ENCODE measurements around the gene TST. TPM values are rescaled to one million over a fixed set of nuclear protein-coding genes. Genes with fewer than 3 reads are reported as not detected.

The TST gene
- total RNA-seq, 1 experiment from 2014 or later = 11.5 TPM

DNA sequence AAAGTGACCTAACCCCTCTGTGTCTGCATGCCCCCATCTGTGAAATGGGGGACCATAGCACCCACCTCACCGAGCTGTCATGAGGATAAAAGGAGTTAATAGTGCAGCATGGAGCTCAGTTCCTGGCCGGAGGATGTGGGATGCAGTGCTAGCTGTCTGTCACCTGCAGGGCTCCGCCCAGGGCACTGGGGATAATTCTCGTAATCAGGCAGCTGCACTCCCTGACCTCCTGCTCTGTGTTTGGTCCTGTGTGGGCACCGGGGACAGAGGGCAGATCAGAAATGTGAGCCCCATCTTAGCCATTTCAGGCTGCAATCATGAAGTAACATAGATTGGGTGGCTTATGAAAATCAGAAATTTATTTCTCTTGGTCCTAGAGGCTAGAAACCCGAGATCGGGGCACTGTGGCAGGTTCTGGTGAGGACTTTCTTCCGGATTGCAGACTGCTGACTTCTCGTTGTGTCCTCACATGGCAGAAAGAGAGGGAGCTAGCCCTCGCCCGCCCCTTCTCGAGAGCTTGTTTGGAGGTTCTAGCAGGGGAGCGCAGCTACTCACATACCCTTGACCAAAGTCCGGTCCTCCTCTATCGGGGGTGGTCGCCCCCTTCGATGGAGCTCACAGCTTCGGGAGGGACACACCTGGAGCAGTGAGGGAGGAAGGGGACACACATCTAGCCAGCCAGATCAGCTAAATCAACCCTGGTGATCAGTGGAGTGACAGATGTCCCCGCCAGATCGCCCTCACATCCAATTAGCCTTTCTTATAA, 35.5 kb upstream of the TST start:
- DNase-seq (ENCODE audit: extremely low read depth, low read depth) = no peak

DNA sequence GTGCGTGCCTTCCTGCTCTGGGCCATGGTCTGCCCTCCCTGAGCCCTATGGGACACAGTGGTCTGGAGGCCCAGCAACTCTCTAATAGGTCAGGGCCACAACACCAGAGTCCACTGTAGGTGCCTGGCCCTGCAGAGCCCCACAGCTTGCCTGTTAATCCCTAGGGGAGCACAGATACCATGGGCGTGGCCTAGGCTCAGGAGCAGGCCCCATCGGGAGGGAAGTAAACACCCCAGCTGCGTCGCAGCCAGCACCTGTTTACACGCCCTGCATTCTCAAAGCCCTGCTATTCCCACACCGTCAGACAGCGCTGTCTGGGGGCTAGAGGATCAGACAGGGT, 34.8 kb upstream of the TST start:
- DNase-seq (ENCODE audit: extremely low read depth, low read depth) = no peak

DNA sequence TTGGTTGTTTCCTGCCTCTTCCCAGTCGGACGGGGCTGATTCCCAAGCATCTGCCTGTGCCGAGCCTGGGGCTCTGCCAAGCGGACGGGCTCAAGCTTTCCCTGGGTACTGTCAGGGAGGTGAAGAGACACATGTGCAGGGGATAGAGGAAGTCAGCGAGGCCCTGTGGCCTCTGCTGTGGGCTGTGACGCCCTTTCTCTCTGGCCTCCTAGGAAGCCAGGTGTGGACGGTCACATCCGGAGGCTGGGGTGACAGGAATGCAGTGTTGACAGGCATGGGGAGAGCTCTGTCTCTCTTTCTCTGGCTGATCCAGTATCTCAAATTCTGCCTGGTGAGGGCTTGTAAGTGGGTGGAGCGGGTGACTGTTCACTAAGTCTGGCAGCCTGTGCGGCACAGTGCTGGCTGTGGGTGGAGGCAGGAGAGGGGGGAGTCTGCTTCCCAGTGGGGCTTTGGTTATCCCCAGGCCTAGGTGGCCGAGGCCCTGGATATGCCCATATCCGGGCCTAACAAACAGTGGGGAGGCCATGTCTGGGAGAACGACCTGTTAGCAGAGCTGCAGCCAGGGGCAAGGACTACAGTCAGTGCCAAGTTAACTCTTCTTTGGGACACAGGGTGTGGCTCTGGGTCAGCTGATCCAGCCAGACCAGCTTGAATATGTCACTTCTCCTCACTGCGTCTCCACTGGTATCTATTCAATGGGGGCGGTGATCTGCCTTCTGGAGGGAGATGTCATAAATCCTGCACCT, 34.2 kb upstream of the TST start:
- DNase-seq (ENCODE audit: extremely low read depth, low read depth) = no peak

DNA sequence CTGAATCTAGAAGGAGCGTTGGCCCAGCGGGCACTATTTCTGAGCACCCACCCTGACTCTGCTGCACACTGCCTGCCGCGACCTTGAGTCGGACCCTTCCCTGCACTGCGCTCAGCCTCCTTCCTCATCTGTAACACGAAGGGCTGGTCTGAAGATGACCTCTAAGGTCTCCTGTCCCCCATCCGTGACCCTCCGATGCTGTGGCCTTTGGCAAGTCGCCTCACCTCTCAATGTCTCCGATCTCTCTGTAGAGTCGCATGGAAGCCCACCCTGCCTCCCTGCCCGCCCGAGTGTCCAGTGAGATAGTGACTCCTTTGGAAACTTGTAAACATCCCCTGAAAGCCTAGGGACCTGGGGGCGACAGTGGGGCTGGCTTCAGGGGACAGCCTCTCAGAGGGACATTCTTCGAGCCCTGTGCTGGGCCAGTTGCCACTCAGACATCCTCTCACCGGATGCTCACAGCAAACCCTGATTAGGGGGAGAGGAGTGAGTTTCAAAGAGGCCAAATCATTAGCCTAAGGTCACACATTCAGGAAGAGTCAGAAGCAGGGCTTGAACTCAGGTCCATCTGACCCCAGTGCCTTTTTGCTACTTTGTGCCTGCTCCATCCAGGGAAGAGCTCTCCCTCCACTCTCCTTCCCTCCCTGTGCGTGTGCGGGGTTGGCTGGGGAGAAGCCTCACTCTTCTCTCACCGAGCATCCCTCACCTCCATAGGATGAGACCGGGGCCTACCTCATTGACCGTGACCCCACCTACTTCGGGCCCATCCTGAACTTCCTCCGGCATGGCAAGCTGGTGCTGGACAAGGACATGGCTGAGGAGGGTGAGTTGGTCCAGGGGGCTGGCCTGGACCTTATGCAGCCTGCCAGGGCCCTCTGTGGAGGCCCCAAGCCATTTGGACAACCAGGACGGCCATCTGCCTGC, 33.4 kb upstream of the TST start:
- no peak for DNase-seq (ENCODE audit: extremely low read depth, low read depth)

DNA sequence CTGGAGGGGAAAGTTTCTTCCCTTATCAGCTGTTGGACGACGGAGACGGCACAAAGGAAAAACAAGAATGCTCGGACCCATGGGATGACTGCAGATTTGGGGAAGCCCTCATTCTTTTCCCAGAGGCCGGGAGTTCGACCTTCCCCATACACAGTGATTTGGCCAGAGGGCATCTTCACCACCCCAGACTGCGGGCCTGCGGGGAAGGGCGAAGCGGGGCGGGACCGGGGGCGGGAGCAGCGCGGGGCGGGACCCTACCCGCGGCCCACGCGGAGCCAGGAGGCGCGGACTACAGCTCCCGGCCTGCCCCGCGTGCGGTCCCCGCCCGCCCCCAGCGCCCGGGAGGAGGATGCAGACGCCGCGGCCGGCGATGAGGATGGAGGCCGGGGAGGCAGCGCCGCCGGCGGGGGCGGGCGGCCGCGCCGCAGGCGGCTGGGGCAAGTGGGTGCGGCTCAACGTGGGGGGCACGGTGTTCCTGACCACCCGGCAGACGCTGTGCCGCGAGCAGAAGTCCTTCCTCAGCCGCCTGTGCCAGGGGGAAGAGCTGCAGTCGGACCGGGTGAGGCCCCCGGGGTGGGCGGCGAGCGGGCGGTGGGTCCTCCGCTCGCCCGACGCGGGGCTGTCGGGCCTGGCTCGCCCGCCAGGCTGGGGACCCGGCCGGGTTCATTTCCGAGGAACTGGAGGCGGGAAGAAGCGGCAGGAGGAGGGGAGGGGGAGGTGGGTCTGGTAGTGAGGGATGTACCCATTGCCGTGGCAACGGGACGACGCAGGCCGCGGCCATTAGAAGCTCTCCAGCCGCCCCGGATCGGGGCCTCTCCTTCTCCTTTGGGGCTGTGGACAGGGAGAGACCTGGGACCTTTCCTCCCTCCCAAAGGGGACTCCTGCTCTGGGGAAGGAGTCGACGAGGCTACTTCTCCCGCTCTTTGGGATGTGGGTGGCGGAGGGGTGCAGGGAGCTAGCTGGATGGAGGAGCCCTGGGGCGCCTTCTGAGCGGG, 32.4 kb upstream of the TST start, which contains the start of gene KCTD17:
KCTD17 (plus strand) TSS at position 352 of the 995 bp plus-strand sequence; CDS start at position 371, 19 bp downstream.
- DNase-seq (ENCODE audit: extremely low read depth, low read depth) = peak; percentile 38

DNA sequence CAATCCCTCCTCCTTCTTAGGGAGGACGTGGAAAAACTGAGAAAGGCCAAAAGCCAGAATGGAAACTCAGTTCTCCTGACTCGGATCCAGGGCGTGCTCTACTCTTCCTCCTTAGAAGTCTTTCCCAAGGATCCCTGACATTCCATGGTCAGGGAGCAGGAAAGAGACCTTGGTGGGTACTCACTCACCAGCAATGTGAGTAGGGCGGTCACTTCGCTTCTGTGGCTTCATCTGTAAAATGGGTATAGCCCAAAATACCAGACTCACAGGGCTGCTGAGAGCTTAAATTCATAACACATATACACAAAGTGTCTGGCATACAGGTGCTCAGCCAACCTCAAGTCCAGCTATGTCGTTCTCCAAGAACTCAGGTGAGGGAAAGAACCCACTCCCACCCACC, 31.7 kb upstream of the TST start:
- DNase-seq (ENCODE audit: extremely low read depth, low read depth) = no peak

DNA sequence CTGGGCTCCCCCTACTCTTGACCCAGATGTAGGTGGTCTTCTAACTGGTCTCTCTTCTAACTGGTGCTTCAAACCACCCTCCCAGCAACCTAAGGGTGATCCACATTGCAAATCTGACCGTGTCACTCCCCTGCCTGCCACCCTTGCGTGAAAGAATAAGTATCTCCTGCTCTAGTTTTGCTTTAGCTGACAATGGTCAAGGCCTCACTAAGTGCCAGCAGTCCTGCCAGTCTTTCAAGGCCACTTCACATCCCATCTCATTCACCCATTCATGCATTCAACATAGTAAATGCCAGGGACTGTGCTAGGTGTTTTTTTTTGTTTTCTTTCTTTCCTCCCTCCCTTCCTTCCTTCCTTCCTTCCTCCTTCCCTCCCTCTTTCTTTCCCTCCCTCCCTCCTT, 30.0 kb upstream of the TST start:
- DNase-seq (ENCODE audit: extremely low read depth, low read depth) = no peak

DNA sequence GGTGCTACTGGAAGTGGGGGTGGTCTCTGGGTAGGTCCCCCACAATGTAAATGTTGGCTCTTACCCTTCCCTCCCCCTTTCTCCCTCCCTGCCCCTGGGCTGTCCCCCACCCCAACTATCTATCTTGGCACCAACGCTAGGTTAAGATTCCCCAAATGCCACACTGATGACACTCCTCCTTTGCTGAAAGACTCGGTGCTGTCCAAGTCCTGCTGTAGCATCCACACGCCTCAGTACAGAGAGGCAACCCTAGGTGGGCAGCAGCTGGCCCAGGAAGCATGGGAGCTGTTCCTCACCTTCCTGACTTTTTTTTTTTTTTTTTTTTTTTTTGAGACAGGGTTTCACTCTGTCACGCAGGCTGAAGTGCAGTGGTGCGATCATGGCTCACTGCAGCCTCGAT, 28.9 kb upstream of the TST start:
- no peak for DNase-seq (ENCODE audit: extremely low read depth, low read depth)

- no peak for DNase-seq (ENCODE audit: extremely low read depth, low read depth)
These were observed 27.8 kb upstream of the TST start for GRCh38 chr22:37047006-37047405.

GRCh38 chr22:37046589-37046988, 27.3 kb upstream of the TST start:
- no peak for DNase-seq (ENCODE audit: extremely low read depth, low read depth)

GRCh38 chr22:37045958-37046357, 26.7 kb upstream of the TST start:
- no peak for DNase-seq (ENCODE audit: extremely low read depth, low read depth)

GRCh38 chr22:37044634-37045625, 25.7 kb upstream of the TST start:
- no peak for DNase-seq (ENCODE audit: extremely low read depth, low read depth)

- DNase-seq (ENCODE audit: extremely low read depth, low read depth) = peak; percentile 47
These were observed 24.7 kb upstream of the TST start for GRCh38 chr22:37043828-37044538.

DNA sequence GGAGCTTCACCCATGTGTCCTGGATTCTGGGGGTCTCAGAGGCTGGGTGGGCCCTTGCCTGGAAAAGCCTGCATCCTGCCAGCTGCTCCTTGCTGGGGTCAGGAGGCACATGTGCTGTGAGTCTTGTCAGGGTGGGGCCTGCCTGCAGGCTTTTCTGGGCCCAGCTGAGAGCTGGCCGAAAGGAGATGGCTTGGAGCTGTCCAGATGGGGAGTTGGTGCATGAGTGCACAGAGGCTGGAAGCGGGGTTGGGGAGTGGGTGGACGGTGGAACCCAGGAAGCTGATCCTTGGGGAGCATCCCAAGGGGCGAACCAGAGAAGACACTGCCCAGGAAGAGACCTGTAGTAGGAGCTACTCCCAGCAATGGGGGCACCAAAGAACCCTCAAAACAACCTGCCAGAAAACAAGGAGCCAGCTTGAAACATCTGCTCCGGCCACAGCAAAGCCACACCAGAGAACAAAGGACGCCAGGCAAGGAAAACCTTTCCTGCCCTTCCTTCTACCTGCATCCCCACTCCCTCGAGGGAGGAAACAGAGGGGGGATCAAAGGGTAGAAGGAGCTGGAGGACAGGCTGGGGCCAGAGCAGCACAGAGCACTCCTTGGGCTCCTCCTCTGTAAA, 24.1 kb upstream of the TST start:
- no peak for DNase-seq (ENCODE audit: extremely low read depth, low read depth)

GRCh38 chr22:37039466-37039865, 20.2 kb upstream of the TST start:
- DNase-seq (ENCODE audit: extremely low read depth, low read depth) = no peak

GRCh38 chr22:37037669-37038068, 18.4 kb upstream of the TST start:
- DNase-seq (ENCODE audit: extremely low read depth, low read depth) = no peak

- DNase-seq (ENCODE audit: extremely low read depth, low read depth) = no peak
These were observed 17.6 kb upstream of the TST start for GRCh38 chr22:37036655-37037377.

All from NCI-H460 (cell line).